Forelimb muscle (tissue), 1 donor: ENCODE data around the gene TGFBR3. TPM values are rescaled to one million over a fixed set of nuclear protein-coding genes. Genes with fewer than 3 reads are reported as not detected.

Source experiments
- DNase-seq: peaks from one replicate; pipeline ENCODE4 v3.0.0-alpha.2; 2013; ENCODE audit warnings: low read depth
- polyA plus RNA-seq: library from polyadenylated mRNA; unstranded; fragments of 120-200 nt; gene quantifications from one replicate; pipeline ENCODE4 v1.2.1, GENCODE V29; 2013; ENCODE audit not compliant: insufficient read length

TGFBR3 gene
- 23.1 TPM for polyA plus RNA-seq

DNA sequence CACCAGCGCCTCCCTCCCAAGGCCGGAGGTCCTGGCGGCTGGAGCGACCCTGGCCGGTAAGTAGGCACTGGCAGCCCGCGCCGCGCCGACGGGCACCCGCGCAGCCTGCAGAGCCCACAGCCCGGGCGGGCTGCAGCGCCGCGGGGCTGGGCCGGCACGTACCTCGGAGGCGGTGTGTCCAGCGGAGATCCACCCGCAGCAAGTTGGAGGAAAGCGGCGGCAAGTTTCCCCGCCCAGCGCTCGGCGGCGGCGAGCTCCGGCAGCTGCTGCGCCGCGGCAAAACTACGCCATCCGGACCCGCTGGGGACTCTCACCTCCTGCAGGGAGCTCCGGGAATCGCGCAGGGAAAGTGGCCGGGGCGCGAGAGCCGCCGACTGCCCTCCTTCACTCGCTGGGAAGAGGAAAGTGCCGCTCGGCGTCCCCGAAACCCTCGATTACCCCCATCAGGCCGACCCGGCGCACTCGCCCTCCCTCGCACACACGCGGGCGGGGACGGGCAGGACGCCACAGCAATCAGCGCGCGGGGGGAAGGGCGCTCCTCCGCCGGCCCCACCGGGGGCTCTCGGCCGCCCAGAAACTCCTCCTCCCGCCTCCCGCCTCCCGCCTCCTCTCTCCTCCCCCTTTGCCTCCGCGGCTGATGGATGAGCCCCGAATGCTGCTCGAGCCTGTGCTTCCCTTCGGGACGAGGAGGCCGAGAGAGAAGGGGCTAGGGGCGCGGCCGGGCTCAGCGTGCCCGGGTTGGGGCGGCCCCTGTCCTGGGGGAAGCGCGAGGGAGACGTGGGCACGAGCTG is at the start of gene TGFBR3:
Gene TGFBR3 (minus strand): TSS at position 436 of the 791 bp plus-strand sequence. CDS start 24,620 bp downstream, outside the sequence.
- DNase-seq, result peak; percentile 72

DNA sequence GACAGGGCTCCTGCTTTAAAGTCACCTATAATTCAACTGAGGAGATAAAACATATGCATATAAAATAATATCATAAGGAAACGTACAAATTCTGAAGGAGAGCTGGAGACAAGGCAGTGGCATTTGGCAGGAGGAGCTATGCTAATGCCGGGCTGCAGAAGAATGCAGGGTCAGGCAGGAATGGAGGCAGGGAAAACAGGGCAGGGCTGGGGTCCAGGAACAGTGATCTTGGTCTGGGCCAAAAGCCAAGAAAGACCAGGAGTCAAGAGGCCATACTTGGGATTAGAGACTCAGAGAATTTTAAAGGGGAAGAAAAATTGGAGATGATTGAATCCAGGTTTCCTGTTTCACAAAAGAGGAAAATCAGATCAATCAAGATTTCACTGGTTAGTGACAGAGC is 43.3 kb upstream of the TGFBR3 start:
- DNase-seq, result no peak

DNA sequence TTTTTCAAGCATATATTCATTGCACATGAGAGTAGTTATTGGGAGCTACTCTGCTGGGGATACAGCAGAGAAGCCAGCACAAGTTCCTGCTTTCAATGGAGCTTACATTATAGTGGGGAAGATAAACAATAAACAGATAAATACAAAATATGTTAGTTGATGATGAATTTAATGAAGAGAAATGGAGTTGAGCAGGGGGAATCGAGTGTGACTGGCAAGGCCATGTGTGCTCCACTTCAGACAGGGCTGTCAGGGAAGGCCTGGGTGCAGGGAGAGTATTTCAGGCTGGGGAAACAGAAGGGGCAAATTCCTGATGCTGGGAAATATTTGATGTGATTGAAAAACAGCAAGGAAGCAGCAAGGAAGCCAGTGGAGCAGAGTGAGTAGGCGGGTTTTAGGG is 42.1 kb upstream of the TGFBR3 start:
- DNase-seq, result no peak

DNA sequence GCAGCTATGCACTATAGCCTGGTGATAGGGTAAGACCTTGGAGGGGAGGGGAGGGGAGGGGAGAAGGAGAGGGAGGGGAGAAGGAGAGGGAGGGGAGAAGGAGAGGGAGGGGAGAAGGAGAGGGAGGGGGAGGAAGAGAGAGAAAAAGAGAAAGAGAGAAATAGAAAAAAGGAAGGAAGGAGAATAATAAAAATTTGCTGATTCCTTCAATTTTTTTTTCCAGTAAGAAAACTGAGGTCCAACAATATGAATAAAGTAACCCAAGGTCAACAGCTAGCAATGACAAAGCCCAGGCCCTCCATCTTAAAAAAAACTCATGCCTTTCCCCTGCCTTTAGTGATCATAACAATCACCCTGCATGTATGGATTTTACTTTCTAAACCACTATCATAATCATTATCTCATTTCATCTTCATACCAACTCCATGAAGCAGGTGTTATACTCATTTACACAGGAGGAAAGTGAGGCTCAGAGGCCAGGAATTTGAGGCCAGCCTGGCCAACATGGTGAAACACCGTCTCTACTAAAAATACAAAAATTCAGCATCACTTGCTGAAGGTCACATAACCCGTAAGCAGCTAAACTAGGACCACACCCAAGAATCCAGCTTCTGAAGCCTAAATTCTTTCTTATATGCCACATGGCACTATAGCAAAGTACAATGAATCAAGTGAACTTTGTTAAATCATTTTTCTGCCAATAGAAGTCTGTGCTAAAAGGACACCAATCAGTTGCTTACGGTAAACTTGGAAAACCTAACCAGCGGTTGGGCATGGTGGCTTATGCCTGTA is 39.9 kb upstream of the TGFBR3 start:
- no peak for DNase-seq

DNA sequence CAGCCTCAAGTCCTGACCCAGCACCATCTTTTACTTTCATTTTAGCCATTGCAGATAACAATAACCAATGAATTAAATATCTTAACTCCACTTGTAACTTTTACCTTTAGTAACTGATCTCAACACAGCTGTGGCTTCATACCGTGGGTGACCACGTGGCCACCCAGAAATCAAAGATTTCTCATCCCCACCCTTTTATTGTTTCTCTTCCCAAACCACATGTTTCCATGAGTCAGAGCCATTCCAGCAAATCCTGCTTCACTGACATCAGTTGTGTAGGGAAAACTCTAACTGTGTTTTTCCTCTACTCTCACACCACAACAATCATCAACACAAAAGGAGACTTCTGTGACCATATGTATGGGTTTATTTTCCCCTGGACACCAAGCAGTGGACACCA is 38.2 kb upstream of the TGFBR3 start:
- no peak for DNase-seq

DNA sequence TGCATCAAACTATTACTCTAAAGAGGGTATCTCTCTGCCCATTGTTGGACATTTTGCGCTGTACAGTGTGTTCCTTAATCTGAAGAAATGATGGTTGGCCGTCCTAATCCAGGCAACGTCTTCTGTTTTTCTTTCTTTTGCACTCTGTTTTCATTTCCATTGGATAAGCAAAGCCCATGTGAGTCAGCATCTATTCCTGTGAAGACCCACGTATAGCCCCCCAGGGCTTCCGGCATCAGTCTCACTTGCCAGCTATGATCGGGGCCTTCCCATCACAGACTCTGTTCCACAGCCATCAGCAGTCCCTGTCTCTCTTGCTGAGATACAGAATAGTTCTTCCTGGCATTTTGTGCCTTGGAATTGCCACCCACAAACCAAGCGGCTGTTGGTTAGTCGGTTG is 34.0 kb upstream of the TGFBR3 start:
- DNase-seq, result no peak

DNA sequence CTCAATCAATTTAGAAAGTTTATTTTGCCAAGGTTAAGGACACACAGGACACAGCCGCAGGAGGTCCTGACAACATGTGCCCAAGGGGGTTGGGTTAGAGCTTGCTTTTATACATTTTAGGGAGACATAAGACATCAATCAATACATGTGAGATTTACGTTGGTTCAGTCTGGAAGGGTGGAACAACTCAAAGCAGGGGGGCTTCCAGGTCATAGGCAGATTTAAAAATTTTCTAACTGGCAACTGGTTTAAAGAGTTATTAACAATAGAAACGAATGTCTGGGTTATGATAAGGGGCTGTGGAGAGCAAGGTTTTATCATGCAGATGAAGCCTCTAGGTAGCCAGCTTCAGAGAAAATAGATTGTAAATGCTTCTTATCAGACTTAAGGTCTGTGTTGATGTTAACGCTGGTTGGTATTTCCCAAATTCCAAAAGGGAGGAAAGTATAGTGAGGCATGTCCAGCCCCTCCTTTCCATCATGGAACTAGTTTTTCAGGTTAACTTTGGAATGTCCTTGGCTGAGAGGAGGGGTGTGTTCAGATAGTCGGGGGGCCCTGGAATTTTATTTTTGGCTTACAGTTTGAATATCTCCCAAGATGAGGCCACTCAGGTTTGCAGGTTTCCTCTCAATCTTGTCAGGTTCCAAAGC is 31.0 kb upstream of the TGFBR3 start:
- no peak for DNase-seq

DNA sequence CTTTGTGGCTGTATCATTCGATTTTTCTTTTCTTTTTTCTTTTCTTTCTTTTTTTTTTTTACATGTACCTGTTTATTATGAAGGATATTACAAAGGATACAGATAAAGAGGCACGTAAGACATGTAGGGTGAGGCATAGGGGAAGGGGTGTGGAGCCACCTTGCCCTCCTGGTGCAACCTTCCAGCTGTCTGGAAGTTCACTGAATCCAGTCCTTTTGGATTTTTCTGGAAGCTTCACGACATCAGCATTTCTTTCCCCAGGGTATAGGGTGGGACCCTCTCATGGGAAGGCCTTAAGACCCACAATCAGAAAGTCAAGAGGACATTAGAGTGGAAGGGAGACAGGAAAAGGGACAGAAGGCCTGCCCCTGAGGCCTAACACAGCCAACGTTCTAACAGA is 30.1 kb upstream of the TGFBR3 start:
- DNase-seq, result no peak

DNA sequence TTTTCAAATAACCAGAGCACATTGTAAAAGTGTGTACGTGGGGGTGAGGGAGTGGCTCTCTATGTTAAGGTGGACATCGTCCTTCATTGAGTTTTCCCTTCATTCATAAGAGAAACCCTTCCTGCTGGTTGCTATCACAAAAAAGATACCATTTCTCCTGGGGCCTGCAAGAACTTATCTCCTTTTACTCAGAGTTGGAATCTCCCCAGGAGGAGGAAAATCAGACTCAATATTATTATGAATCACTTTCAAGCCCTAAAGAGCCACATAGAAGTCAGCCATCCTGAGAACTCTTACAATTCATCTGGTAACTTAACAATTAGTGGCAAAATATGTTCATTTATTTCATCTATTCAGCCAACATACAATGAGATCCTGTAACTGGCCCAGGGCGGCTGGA is 27.1 kb upstream of the TGFBR3 start:
- no peak for DNase-seq

DNA sequence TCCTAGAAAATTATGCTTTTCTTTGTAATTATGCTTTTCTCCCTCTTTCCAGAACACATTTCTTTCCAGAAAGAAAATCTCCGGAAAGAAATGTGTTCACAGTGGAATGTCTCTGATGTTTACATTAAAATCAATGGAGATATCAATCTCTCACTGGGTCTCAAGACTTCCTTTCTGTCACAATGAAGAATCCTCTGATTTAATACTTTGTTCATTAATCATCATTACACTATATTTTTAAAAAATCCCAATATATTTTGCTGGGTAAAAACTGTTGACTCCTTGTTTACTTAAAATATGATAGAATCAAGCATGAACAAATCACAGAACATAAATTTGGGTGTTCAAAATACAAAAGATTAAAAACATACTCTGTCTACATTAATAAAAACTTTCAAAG is 26.3 kb upstream of the TGFBR3 start:
- DNase-seq, result no peak

DNA sequence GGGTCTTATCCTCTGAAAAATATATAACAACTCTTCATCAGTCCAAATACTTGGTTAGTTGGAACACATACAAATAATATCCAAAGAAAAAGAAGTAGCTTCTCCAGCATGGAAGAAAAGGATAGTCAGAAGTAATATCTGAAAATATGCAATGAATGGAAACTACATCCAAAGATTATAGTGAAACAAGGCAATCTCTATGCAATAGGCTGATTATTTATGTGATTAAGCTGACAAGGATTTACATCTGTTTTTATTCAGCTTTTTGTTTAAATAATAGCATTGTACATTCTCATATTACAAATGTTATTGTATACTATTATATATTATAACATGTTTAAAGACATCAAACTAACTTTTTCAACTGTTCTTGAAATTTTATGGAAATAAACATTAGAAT is 15.3 kb upstream of the TGFBR3 start:
- no peak for DNase-seq

DNA sequence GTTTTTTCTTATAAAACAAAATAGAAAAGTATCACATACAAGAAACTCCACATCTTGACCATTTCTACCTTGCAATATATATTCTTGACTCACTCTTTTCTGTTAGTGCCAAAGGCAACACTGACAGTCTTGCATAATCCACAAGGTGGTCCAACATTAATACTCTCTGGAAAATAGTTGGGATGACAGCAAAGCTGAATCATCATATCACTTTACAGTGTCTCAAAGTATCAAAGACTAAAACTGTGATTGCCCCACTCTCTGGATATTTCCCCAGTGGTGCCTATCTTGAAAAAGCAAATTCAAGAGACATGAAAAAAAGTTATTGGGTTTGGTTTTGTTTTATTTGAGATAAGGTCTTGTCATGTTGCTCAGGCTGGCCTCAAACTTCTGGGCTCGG is 14.6 kb upstream of the TGFBR3 start:
- no peak for DNase-seq

DNA sequence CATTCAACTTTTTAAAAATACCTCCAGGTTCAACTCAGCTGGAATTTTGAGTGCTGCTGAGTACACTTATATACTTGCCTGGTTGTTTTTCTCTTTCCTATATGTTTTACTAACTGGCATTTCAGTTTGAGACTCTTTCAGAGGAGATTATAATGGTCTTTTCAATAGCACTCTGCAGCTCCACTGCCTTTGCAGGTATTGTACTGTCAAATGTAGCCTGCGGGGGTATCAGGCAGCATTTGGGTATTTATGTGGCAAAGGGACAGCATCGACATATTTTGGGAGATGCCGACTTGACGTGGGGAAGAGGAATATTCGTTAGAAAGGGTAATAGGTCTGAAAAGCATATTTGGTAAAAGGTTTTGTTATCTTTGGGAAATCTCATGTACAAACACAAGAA is 11.1 kb upstream of the TGFBR3 start:
- DNase-seq, result no peak

DNA sequence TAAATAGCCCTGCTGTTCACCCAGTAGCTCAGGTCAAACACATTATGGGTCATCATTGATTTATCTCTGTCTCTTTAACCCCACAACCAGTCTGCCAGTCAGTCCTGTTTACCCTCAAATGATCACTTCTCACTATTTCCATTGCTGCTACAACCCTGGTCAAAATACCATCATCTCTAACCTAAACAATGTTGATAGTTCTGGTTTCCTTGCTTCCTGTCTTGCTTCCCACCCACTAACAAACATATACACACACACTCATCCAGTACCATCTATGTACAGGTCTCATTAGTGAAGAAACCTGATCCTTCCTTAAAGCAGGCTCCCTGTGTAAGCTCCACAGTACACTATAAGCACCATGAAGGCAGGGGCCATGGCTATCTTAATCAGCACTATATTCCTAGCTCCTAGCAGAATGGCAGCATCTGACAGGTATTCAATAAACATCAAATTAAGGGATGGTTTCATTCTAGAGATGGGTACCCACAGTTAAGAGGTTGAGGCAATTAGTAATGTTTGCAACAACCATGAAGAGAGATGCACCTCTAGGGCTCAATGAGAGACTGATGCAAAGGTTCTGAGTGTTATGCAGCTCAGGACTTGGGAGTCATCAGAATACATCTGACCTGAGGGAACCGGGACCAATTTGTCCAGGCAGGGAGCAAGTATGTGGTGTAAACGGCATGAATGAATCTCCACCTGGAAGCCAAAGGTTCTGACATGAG is 10.0 kb upstream of the TGFBR3 start:
- DNase-seq, result no peak

DNA sequence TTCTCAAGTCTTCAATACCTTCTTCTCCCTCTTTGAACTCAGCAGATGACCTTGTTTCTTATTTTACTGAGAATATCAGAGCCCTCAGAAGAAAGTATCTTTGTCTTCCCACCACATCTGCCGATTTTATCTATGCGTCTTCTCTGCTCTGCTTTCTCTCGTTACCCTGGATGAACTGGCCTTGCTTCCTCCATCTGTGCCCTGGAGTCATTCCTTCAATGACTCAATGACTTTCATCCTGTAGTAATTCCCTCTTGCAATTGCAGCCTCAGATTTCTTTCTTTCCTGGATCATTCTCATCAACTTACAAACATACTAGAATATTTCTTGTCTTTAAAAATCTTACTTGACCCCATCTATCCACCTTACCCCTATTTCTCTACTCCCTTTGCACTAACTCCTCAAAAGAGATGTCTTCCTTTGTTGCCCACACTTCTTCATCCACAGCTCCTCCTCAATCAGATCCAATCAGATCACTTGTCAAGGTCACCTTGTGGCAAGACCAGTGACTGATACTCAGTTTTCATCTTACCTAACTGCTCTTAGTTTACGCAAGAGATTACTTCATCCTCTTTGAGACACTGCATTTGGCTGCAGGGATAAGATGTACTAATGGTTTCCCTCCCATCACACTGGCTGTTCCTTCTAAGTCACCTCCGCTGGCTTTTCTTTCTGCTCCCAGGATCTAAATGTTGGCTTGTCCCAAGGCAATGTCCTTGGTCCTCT is 8.2 kb upstream of the TGFBR3 start:
- DNase-seq, result no peak

DNA sequence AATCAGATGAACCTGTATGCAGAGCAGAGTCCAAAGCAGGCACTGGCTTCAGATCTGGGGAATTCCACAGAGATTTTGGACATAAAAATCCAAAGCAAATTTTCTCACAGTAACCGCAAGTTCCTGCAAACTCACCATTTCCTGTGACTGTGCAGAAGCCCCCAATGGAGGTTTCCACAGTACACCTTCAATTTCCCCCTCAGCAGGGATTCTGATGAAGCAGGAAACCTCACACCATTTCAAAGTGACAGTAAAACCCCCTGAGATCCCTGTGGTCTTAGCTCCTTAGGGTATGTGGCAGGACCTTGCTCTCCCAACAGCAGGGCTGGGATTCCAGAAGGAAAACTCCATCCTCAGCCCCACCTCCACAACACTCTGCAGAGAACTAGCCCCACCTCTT is 6.0 kb upstream of the TGFBR3 start:
- DNase-seq, result no peak

DNA sequence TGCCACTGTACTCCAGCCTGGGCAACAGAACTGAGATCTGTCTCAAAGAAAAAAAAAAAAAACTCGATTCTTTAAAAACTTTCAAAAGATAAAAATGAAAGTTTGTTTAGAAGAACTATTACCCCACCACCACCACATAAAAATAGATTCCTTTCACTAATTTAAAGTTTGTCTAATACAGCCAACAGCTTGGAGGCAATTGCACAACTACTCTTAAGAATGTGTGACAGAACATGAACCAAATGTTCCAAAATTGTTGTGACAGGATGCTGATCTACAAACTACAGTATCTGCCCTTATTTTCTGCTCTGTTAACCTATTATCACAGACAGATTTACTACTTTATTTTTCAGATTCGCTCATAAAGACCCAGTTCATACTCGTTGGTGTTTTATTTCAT is 5.5 kb upstream of the TGFBR3 start:
- no peak for DNase-seq

DNA sequence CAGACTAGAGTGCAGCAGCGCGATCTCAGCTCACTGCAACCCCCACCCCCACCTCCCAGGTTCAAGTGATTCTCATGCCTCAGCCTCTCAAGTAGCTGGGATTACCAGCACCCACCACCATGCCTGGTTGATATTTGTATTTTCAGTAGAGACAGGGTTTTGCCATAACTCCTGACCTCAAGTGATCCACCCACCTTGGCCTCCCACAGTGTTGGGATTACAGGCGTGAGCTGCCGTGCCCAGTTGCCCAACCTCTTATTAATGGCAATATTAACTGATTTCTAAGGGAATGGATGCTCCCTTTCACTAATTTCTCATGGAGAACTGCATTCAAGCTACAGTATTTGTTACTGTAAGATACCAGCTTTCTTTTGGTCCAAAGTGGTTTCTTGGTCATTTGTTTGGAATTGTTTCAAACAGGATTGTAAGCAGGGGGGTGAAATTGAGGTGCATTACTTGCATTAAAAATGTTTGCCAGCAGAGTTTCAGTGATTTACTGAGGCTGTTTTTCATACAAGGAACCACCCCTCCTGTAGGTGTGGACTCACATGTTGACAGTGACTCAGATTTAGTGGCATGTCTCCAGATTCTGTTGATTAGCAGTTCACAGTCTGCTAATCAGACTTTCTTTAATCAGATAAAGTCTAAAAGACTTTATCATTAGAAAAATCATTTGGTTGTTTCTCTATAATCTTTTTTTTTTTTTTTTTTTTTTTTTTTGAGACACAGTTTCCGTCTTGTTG is 3.9 kb upstream of the TGFBR3 start:
- no peak for DNase-seq

DNA sequence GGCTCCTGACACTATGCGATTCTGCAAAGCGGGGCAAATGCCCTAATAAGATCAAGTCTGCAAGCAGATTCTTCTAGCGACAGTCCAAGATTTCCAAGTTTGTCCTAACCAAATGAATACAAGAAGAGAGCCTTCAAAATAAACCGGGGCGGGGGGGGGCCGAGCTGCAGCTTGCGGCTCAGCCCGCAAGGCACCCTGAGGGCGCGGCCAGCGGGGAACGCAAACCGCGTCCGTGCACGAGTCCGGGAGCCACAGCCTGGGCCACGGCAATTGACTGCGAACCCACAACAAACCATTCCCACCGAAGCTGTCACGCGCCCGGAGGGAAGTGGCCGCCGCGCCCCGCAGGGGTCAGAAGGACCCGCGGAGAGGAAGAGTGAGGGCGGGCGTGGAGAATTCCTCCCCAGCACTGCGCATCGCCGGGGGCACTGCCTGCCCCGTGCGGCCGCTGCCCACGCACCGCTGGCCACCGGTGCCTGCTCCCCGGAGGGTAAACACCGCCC is 687 bp downstream of the TGFBR3 start:
- no peak for DNase-seq

DNA sequence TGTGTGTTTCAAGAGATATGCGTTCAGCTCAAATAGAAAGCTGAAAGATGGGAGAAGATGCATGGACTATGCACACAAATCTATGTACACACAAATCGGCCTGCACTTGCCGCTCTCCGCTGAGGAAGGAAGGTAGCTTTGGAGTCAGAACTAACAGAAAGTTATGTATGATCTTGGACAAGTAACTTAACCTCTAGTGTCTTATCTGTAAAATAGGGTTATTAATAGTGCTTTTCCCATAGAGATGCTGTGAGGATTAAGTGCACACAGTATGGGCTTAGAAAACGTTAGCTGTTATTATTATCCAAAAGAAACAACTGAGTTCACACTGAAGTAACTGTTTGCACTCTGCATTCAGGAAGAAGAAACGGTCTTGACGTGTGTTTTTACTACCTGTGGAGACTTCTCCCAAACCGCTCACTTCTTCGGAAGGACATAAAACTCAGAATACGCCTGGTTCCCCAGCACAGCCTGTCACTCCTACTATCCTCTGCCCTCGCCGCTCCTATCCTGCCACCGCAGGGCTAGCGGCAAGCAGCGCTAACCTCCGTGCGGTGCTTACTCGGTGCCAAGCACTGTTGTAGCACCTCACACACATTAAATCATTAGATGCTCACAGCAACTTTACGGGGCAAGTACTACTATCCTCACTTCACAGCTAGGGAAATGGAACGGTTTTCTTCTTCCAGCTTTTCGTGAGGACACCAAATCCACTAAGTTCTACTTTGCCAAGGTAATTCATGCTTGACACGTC is 1.3 kb downstream of the TGFBR3 start:
- no peak for DNase-seq
